Neutrophil (primary cell): ENCODE data around the gene FRRS1L.

Experiments
- H3K27ac ChIP-seq: fragments of 200-600 bp; sonication (generic); 2 replicates; pipeline ENCODE4 v1.5.1; 2016; ENCODE audit warnings: mild to moderate bottlenecking, moderate library complexity
- H3K27me3 ChIP-seq: fragments of 200-600 bp; sonication (generic); 2 replicates; pipeline ENCODE4 v1.6.0; 2016; ENCODE audit warnings: mild to moderate bottlenecking
- H3K36me3 ChIP-seq: fragments of 200-600 bp; sonication (generic); 2 replicates; pipeline ENCODE4 v1.5.1; 2017
- H3K4me1 ChIP-seq, 2 experiments: fragments of 200-600 bp in 1 of 2; sonication (generic) in 1 of 2; 1 replicate in 1 of 2; 2 replicates in 1 of 2; pipeline versions ENCODE4 v1.5.1 to v1.6.1; 2013 to 2016; ENCODE audit warnings: low read depth in 1 of 2, low read length in 1 of 2, mild to moderate bottlenecking in 1 of 2, moderate library complexity in 1 of 2; ENCODE audit not compliant: control insufficient read depth in 1 of 2, insufficient read depth in 1 of 2
- H3K4me3 ChIP-seq, 2 experiments: fragments of 200-600 bp in 1 of 2; sonication (generic) in 1 of 2; 1 replicate in 1 of 2; 2 replicates in 1 of 2; pipeline ENCODE4 v1.5.1; 2013 to 2016; ENCODE audit warnings: low read depth in 1 of 2, low read length in 1 of 2, mild to moderate bottlenecking in 1 of 2, moderate library complexity in 1 of 2
- H3K9me3 ChIP-seq: fragments of 200-600 bp; sonication (generic); 2 replicates; pipeline ENCODE4 v1.5.1; 2016
- CTCF ChIP-seq: fragments of 200-600 bp; sonication (generic); IDR thresholded peaks from 2 replicates; pipeline ENCODE4 v1.5.1; 2016; ENCODE audit warnings: antibody characterized with exemption

The FRRS1L gene

GRCh38 chr9:109182550-109182939 lies 15.5 kb upstream of the FRRS1L start:
- Histone ChIP-seq H3K36me3 (no peaks in the 10 kb centered on the region), H3K4me1 (no peaks in the 10 kb centered on the region), H3K27ac (no peak overlapping the region), H3K4me3 (no peak overlapping the region), H3K9me3 (no peaks in the 10 kb centered on the region), H3K27me3 (peaks cover 23% of the 10 kb centered on the region)
- no peak for TF ChIP-seq CTCF

DNA sequence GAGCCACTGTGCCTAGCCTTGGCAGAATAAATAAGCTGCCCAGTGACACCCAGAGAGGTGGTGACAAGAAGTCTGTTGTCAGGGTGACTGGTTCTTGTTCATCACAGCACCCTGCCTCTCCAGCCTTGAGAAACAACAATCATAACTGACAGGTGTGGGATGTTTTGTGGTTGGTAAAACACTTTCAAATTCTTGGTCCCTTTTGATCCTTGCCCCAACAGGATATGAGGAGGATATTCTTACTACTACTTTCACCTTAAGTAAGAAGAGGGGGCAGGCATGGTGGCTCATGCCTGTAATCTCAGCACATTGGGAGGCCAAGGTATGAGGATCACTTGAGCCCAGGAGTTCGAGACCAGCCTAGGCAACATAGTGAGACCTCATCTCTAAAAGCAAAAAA lies 14.2 kb upstream of the FRRS1L start:
- Histone ChIP-seq H3K4me3 (no peak overlapping the region), H3K4me1 (no peaks in the 10 kb centered on the region), H3K9me3 (no peaks in the 10 kb centered on the region), H3K36me3 (no peaks in the 10 kb centered on the region), H3K27ac (no peak overlapping the region), H3K27me3 (peaks cover 23% of the 10 kb centered on the region)
- no peak for TF ChIP-seq CTCF

GRCh38 chr9:109179801-109180523 lies 12.9 kb upstream of the FRRS1L start:
- Histone ChIP-seq H3K27me3 (peaks cover 19% of the 10 kb centered on the region), H3K4me1 (no peaks in the 10 kb centered on the region), H3K9me3 (no peaks in the 10 kb centered on the region), H3K27ac (no peak overlapping the region), H3K36me3 (no peaks in the 10 kb centered on the region), H3K4me3 (no peak overlapping the region)
- no peak for TF ChIP-seq CTCF

DNA sequence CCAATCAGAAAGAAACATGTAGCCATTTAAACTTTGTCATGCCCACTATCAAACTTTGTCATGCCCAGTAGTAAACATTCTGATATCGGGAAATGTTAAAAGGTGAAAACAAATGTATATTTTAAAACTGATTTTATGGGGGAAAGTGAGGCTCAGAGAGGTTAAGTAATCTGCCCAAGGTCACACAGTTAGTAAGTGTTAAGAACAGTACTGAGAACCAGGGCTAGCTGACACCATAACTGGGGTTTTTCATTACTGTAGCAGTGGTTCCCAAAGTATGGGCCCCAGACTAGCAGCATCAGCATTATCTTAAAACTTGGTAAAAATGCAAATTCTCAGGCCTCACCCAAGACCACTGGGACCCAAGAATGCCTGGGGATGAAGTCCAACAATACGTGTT lies 9.9 kb upstream of the FRRS1L start:
- peaks cover 41% of the 10 kb centered on the region for H3K27me3 ChIP-seq
- no peaks in the 10 kb centered on the region for H3K36me3 ChIP-seq
- no peaks in the 10 kb centered on the region for H3K4me1 ChIP-seq
- no peak overlapping the region for H3K4me3 ChIP-seq
- H3K27ac ChIP-seq, result no peak overlapping the region
- H3K9me3 ChIP-seq, result no peaks in the 10 kb centered on the region
- TF ChIP-seq CTCF, result no peak

- TF ChIP-seq CTCF, result no peak
- Histone ChIP-seq H3K27me3 (peaks cover 47% of the 10 kb centered on the region), H3K9me3 (no peaks in the 10 kb centered on the region), H3K36me3 (no peaks in the 10 kb centered on the region), H3K4me3 (no peak overlapping the region), H3K4me1 (no peaks in the 10 kb centered on the region), H3K27ac (no peak overlapping the region)
Observed at GRCh38 chr9:109176386-109176785, 9.3 kb upstream of the FRRS1L start.

DNA sequence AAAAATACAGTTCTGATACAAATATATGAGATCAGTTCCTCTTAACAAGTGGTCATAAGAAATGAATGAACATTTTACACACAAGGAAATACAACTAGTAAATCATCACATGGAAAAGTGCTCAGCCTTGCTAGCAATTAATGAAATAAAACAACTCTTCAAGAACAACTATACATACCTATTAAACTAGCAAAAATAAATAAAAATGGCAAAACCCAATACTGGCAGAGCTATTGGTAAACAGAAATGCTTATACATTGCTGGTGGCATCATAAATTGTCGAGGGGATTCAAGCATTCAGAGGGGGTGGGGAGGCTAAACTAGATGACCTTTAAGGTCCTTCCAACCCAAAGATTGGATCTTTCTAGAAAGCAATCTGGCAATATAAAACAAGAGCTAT lies 5.9 kb upstream of the FRRS1L start:
- Histone ChIP-seq H3K9me3 (no peaks in the 10 kb centered on the region), H3K27me3 (peaks cover 56% of the 10 kb centered on the region), H3K4me1 (no peaks in the 10 kb centered on the region), H3K36me3 (no peaks in the 10 kb centered on the region), H3K27ac (no peak overlapping the region), H3K4me3 (no peak overlapping the region)
- no peak for TF ChIP-seq CTCF
